Uterus (tissue), 4 donors: ENCODE measurements around the gene KRTAP17-1. TPM values are rescaled to one million over a fixed set of nuclear protein-coding genes. Genes with fewer than 3 reads are reported as not detected.

ENCODE experiments used
- DNase-seq, 2 donors: peaks; one replicate each; pipeline ENCODE4 v3.0.0-alpha.2; 2019 to 2020
- H3K27ac ChIP-seq, 2 donors: fragments of 200-600 bp; sonication (generic); 1 replicate in 1 of 2; 2 replicates in 1 of 2; pipeline ENCODE4 v1.5.1; 2016 to 2018
- H3K27me3 ChIP-seq, 2 donors: fragments of 200-600 bp; sonication (generic); one replicate each; pipeline ENCODE4 v1.5.1; 2018 to 2019; ENCODE audit warnings: control low read depth in 1 of 2
- H3K36me3 ChIP-seq, 2 donors: fragments of 200-600 bp; sonication (generic); one replicate each; pipeline ENCODE4 v1.5.1; 2019; ENCODE audit warnings: control low read depth in 1 of 2
- H3K4me1 ChIP-seq, 2 donors: fragments of 200-600 bp; sonication (generic); one replicate each; pipeline ENCODE4 v1.5.1; 2018 to 2019; ENCODE audit warnings: control low read depth in 1 of 2
- H3K4me3 ChIP-seq, 2 donors: fragments of 200-600 bp; sonication (generic); 1 replicate in 1 of 2; 2 replicates in 1 of 2; pipeline ENCODE4 v1.5.1; 2018 to 2019; ENCODE audit warnings: mild to moderate bottlenecking in 1 of 2
- H3K9me3 ChIP-seq, 2 donors: fragments of 200-600 bp; sonication (generic); one replicate each; pipeline ENCODE4 v1.5.1; 2019; ENCODE audit warnings: control low read depth in 1 of 2
- CTCF ChIP-seq, 4 experiments: fragments of 200-600 bp in 2 of 4; fragments of 450-650 bp in 2 of 4; sonication (generic) in 2 of 4; IDR thresholded peaks; one replicate each; pipeline ENCODE4 v1.5.1; 2016 to 2019; ENCODE audit warnings: antibody characterized with exemption in 4 of 4, mild to moderate bottlenecking in 2 of 4, moderate library complexity in 1 of 4
- POLR2A ChIP-seq, 2 donors: fragments of 450-650 bp; IDR thresholded peaks; one replicate each; pipeline ENCODE4 v1.6.1; 2016; ENCODE audit warnings: antibody characterized with exemption in 2 of 2, mild to moderate bottlenecking in 1 of 2, moderate library complexity in 1 of 2
- intact Hi-C: fragments of 100-400 bp; cut with DNase I; formaldehyde crosslinking; loops from one replicate; pipeline ENCODE4 v1.15.1; 2023; ENCODE audit warnings: low total_unique reads
- total RNA-seq, 4 donors: library from RNA; depleted of rRNA in 3 of 4; stranded (reverse); fragments of >200 nt in 3 of 4; gene quantifications; one replicate each; pipeline versions ENCODE4 v1.1.0 to v1.2.4, GENCODE V29; 2014 to 2023
- donor health status: DM: yes; HTN: yes; CAD: no.

The KRTAP17-1 gene
- not detected for total RNA-seq

GRCh38 chr17:41315204-41315794 lies at the start of gene KRTAP17-1:
Gene KRTAP17-1, minus strand, starts transcription at chr17:41315710. Its CDS starts 60 bp downstream, at chr17:41315650.
- H3K27ac ChIP-seq = no peak within 1 kb of the TSS
- H3K4me3 ChIP-seq = no peak within 1 kb of the TSS
- DNase-seq = no peak
- H3K9me3 ChIP-seq = peaks cover 0 to 7% of the 10 kb centered on the region in 2 donors
- H3K36me3 ChIP-seq = no peaks in the 10 kb centered on the region
- H3K27me3 ChIP-seq = no peaks in the 10 kb centered on the region
- no peak for TF ChIP-seq CTCF (IDR thresholded peaks at IDR 0.05)
- no peak for TF ChIP-seq POLR2A (IDR thresholded peaks at IDR 0.05)
- no peaks in the 10 kb centered on the region for H3K4me1 ChIP-seq
- intact Hi-C loops = no loop called here

GRCh38 chr17:41363881-41364280 lies 48.4 kb upstream of the KRTAP17-1 start:
- intact Hi-C loops = no loop called here
- Histone ChIP-seq H3K4me1 (no peaks in the 10 kb centered on the region), H3K4me3 (no peak overlapping the region), H3K9me3 (no peaks in the 10 kb centered on the region), H3K36me3 (no peaks in the 10 kb centered on the region), H3K27ac (no peak overlapping the region), H3K27me3 (no peaks in the 10 kb centered on the region)
- no peak for DNase-seq
- TF ChIP-seq POLR2A (IDR thresholded peaks at IDR 0.05) (no peak), CTCF (IDR thresholded peaks at IDR 0.05) (no peak)

GRCh38 chr17:41360296-41360995 lies 44.9 kb upstream of the KRTAP17-1 start:
- no peaks in the 10 kb centered on the region for H3K36me3 ChIP-seq
- no peak overlapping the region for H3K4me3 ChIP-seq
- no peak for DNase-seq
- no peak for TF ChIP-seq POLR2A (IDR thresholded peaks at IDR 0.05)
- no peak for TF ChIP-seq CTCF (IDR thresholded peaks at IDR 0.05)
- no peaks in the 10 kb centered on the region for H3K9me3 ChIP-seq
- no peaks in the 10 kb centered on the region for H3K4me1 ChIP-seq
- intact Hi-C loops = no loop called here
- H3K27me3 ChIP-seq = no peaks in the 10 kb centered on the region
- H3K27ac ChIP-seq = no peak overlapping the region

GRCh38 chr17:41354536-41354935 lies 39.0 kb upstream of the KRTAP17-1 start:
- Histone ChIP-seq H3K9me3 (no peaks in the 10 kb centered on the region), H3K27ac (no peak overlapping the region), H3K36me3 (no peaks in the 10 kb centered on the region), H3K4me3 (no peak overlapping the region), H3K4me1 (no peaks in the 10 kb centered on the region), H3K27me3 (no peaks in the 10 kb centered on the region)
- intact Hi-C loops = no loop called here
- TF ChIP-seq CTCF (IDR thresholded peaks at IDR 0.05) (no peak), POLR2A (IDR thresholded peaks at IDR 0.05) (no peak)
- no peak for DNase-seq

GRCh38 chr17:41352597-41353366 lies 37.3 kb upstream of the KRTAP17-1 start:
- TF ChIP-seq POLR2A (IDR thresholded peaks at IDR 0.05) (no peak), CTCF (IDR thresholded peaks at IDR 0.05) (no peak)
- Histone ChIP-seq H3K4me3 (no peak overlapping the region), H3K4me1 (no peaks in the 10 kb centered on the region), H3K27me3 (no peaks in the 10 kb centered on the region), H3K27ac (no peak overlapping the region), H3K36me3 (no peaks in the 10 kb centered on the region), H3K9me3 (no peaks in the 10 kb centered on the region)
- intact Hi-C loops = no loop called here
- no peak for DNase-seq
